HEK293 (cell line): ENCODE measurements around the gene APOO.

Experiments used
- CTCF ChIA-PET: fragments of 350-600 bp; formaldehyde crosslinking; extraction: SDS; loops from one replicate; lab custom pipeline; 2021; ENCODE audit warnings: antibody characterized with exemption; lab: Yijun Ruan, JAX
- POLR2A ChIA-PET: fragments of 300-600 bp; formaldehyde crosslinking; extraction: SDS; loops from one replicate; lab custom pipeline; 2020; ENCODE audit warnings: antibody characterized with exemption, inconsistent platforms; lab: Yijun Ruan, JAX
- H3K27ac ChIP-seq: fragments of 200-500 bp; sonication (Bioruptor generic); 2 replicates; pipeline ENCODE4 v1.5.1; 2014; ENCODE audit warnings: low read depth, low read length, control low read depth, inconsistent platforms; ENCODE audit errors: extremely low read depth
- H3K36me3 ChIP-seq, 2 experiments: fragments of 200-500 bp in 1 of 2; sonication (Bioruptor generic) in 1 of 2; 1 replicate in 1 of 2; 2 replicates in 1 of 2; pipeline ENCODE4 v1.5.1; 2014 to 2017; ENCODE audit warnings: inconsistent platforms in 2 of 2, low read length in 2 of 2; ENCODE audit not compliant: control insufficient read depth in 2 of 2, insufficient read depth in 1 of 2
- H3K4me1 ChIP-seq: fragments of 200-500 bp; sonication (Bioruptor generic); 2 replicates; pipeline ENCODE4 v1.5.1; 2014; ENCODE audit warnings: mild to moderate bottlenecking, low read length, inconsistent platforms; ENCODE audit not compliant: control insufficient read depth, insufficient read depth
- H3K4me3 ChIP-seq: 2 replicates; pipeline ENCODE4 v1.5.1; 2011; ENCODE audit warnings: low read depth, mild to moderate bottlenecking, control low read depth, low read length, moderate library complexity
- H3K9me3 ChIP-seq: fragments of 200-500 bp; sonication (Bioruptor generic); 2 replicates; pipeline ENCODE4 v1.5.1; 2014; ENCODE audit warnings: low read depth, low read length, inconsistent platforms; ENCODE audit not compliant: control insufficient read depth, insufficient read depth
- GLI4 ChIP-seq: fragments of 450-650 bp; formaldehyde crosslinking; IDR thresholded peaks from 2 replicates; pipeline ENCODE4 v1.5.1; 2016; ENCODE audit warnings: missing biosample characterization, missing genetic modification characterization
- OSR2 ChIP-seq: fragments of 450-650 bp; formaldehyde crosslinking; IDR thresholded peaks from 2 replicates; pipeline ENCODE4 v1.5.1; 2016; ENCODE audit warnings: missing biosample characterization, missing genetic modification characterization
- PRDM10 ChIP-seq: fragments of 450-650 bp; formaldehyde crosslinking; IDR thresholded peaks from 2 replicates; pipeline ENCODE4 v1.5.1; 2016; ENCODE audit warnings: missing biosample characterization, missing genetic modification characterization
- SCRT1 ChIP-seq: fragments of 450-650 bp; formaldehyde crosslinking; IDR thresholded peaks from 2 replicates; pipeline ENCODE4 v1.5.1; 2016; ENCODE audit warnings: missing biosample characterization, missing genetic modification characterization, borderline replicate concordance
- ZBTB11 ChIP-seq: fragments of 450-650 bp; formaldehyde crosslinking; conservative IDR thresholded peaks from 2 replicates; pipeline ENCODE4 v1.5.1; 2016; ENCODE audit warnings: low read depth, missing biosample characterization, missing genetic modification characterization
- ZBTB44 ChIP-seq: fragments of 450-650 bp; IDR thresholded peaks from 2 replicates; pipeline ENCODE4 v1.5.1; 2018; ENCODE audit warnings: missing biosample characterization, mild to moderate bottlenecking, missing genetic modification characterization
- ZFHX2 ChIP-seq: fragments of 450-650 bp; formaldehyde crosslinking; conservative IDR thresholded peaks from 2 replicates; pipeline ENCODE4 v1.5.1; 2016; ENCODE audit warnings: missing biosample characterization, missing genetic modification characterization
- ZFP69B ChIP-seq: fragments of 450-650 bp; formaldehyde crosslinking; IDR thresholded peaks from 2 replicates; pipeline ENCODE4 v1.5.1; 2016; ENCODE audit warnings: missing biosample characterization, missing genetic modification characterization
- ZNF133 ChIP-seq: fragments of 450-650 bp; formaldehyde crosslinking; IDR thresholded peaks from 2 replicates; pipeline ENCODE4 v1.5.1; 2016; ENCODE audit warnings: missing biosample characterization, missing genetic modification characterization
- ZNF302 ChIP-seq: fragments of 450-650 bp; formaldehyde crosslinking; IDR thresholded peaks from 2 replicates; pipeline ENCODE4 v1.5.1; 2016; ENCODE audit warnings: missing biosample characterization, missing genetic modification characterization, low read depth
- ZNF423 ChIP-seq: fragments of 450-650 bp; formaldehyde crosslinking; IDR thresholded peaks from 2 replicates; pipeline ENCODE4 v1.5.1; 2016; ENCODE audit warnings: missing biosample characterization, missing genetic modification characterization
- ZNF48 ChIP-seq: fragments of 450-650 bp; formaldehyde crosslinking; IDR thresholded peaks from 2 replicates; pipeline ENCODE4 v1.5.1; 2016; ENCODE audit warnings: missing biosample characterization, missing genetic modification characterization
- ZNF514 ChIP-seq: fragments of 450-650 bp; formaldehyde crosslinking; IDR thresholded peaks from 2 replicates; pipeline ENCODE4 v1.5.1; 2016; ENCODE audit warnings: missing biosample characterization, missing genetic modification characterization
- ZNF596 ChIP-seq: fragments of 450-650 bp; IDR thresholded peaks from 2 replicates; pipeline ENCODE4 v1.5.0; 2018; ENCODE audit warnings: missing biosample characterization, mild to moderate bottlenecking, missing genetic modification characterization, moderate library complexity
- ZNF768 ChIP-seq: fragments of 450-650 bp; formaldehyde crosslinking; IDR thresholded peaks from 2 replicates; pipeline ENCODE4 v1.5.1; 2018; ENCODE audit warnings: missing biosample characterization, mild to moderate bottlenecking, missing genetic modification characterization
- TF ChIP-seq, protein P1 (sequence below): fragments of 450-650 bp; formaldehyde crosslinking; IDR thresholded peaks from 2 replicates; pipeline ENCODE4 v1.5.1; 2016; ENCODE audit warnings: missing biosample characterization, missing genetic modification characterization, low read depth

APOO gene

DNA sequence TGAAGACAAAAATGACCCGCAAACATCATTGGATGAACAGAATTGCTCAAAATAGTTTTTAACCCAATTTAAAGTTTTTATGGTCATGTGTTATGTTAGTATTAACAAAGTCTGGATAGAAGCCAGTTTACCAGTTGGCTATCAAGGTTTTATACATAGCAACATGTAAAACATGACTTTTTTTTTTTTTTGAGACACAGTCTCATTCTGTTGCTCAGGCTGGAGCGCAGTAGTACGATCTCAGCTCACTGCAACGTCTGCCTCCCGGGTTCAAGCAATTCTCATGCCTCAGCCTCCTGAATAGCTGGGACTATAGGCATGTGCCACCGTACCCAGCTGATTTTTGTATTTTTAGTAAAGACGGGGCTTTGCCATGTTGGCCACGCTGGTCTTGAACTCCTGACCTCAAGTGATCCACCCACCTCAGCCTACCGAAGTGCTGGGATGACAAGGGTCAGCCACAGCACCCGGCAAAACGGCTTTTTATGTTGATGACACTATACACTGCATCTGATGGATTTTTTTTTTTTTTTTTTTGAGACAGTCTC is 121.4 kb downstream of the APOO start (continued):
- TF ChIP-seq ZNF133 (tag by site-specific recombination): no peak
- no peak for TF ChIP-seq ZNF768
- no peak for TF ChIP-seq ZNF302 (tag by site-specific recombination)
- TF ChIP-seq ZNF514 (tag by site-specific recombination): no peak
- no peak for TF ChIP-seq GLI4 (tag by site-specific recombination)
- no peak for TF ChIP-seq ZNF423
- TF ChIP-seq ZFHX2 (tag by site-specific recombination): no peak
- TF ChIP-seq SCRT1 (tag by site-specific recombination): no peak
- TF ChIP-seq ZFP69B (tag by site-specific recombination): no peak
- TF ChIP-seq, all 188 proteins: peak for 11

DNA sequence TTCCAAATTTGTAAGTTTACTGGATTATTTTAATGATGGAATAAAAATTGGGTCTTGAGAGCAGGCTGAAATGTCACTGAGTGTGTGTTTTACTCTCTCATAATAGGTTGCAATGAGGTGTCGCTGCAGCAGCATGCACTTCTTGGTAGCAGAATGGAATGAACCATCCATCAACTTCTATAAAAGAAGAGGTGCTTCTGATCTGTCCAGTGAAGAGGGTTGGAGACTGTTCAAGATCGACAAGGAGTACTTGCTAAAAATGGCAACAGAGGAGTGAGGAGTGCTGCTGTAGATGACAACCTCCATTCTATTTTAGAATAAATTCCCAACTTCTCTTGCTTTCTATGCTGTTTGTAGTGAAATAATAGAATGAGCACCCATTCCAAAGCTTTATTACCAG is 122.2 kb downstream of the APOO start:
- CTCF ChIA-PET: interaction anchor here (0.7 kb wide), 1 partner anchor 12 kb away, joined by 3 read pairs; no protein-coding TSS in a partner anchor
- Histone ChIP-seq H3K4me3 (no peak overlapping the region), H3K9me3 (no peaks in the 10 kb centered on the region), H3K4me1 (peaks cover 5% of the 10 kb centered on the region; the same call in 1 of the 2 replicates)
- POLR2A ChIA-PET: interaction anchor here (0.5 to 3.7 kb wide), 4 partner anchors 22 to 269 kb away, joined by 3 to 49 read pairs (median 24); partner anchors contain the start of gene EIF2S3
- TF ChIP-seq ZBTB11 (tag by site-specific recombination): no peak
- peak; percentile 95 for TF ChIP-seq ZBTB44 (tag by site-specific recombination)
- TF ChIP-seq PRDM10 (tag by site-specific recombination): peak; percentile 61
- peak; percentile 54; the same call in 1 of the 2 replicates for TF ChIP-seq OSR2 (tag by site-specific recombination)
- no peak for TF ChIP-seq ZNF48
- TF ChIP-seq, protein P1, sequence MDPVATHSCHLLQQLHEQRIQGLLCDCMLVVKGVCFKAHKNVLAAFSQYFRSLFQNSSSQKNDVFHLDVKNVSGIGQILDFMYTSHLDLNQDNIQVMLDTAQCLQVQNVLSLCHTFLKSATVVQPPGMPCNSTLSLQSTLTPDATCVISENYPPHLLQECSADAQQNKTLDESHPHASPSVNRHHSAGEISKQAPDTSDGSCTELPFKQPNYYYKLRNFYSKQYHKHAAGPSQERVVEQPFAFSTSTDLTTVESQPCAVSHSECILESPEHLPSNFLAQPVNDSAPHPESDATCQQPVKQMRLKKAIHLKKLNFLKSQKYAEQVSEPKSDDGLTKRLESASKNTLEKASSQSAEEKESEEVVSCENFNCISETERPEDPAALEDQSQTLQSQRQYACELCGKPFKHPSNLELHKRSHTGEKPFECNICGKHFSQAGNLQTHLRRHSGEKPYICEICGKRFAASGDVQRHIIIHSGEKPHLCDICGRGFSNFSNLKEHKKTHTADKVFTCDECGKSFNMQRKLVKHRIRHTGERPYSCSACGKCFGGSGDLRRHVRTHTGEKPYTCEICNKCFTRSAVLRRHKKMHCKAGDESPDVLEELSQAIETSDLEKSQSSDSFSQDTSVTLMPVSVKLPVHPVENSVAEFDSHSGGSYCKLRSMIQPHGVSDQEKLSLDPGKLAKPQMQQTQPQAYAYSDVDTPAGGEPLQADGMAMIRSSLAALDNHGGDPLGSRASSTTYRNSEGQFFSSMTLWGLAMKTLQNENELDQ (tag by site-specific recombination): no peak
- no peak for TF ChIP-seq ZNF596 (tag by site-specific recombination)
- TF ChIP-seq, all 188 proteins: peak for 3
- Histone ChIP-seq H3K27ac (no peak overlapping the region), H3K36me3 (peaks cover 0 to 25% of the 10 kb centered on the region in 2 experiments; a peak in 1 of 3 replicates)
